ENCODE measurements around the gene ZNF229. TPM values are rescaled to one million over a fixed set of nuclear protein-coding genes. Genes with fewer than 3 reads are reported as not detected.
"Not testable (repeated sequence)": the region's sequence is repeated elsewhere in the genome, so short reads cannot be mapped to it uniquely, and the experiment has no call there.

ZNF229 gene
- 1 to 10 TPM in 1 of 2 experiments, under 1 TPM in 1; 0.96 to 1.2 TPM for total RNA-seq

- ChIA-PET POLR2A (no interaction called here), CTCF (no interaction called here)
These were observed at the start of gene ZNF229 for GRCh38 chr19:44447916-44448674. Gene ZNF229, minus strand, starts transcription at chr19:44448472. Its CDS starts 5,625 bp downstream, at chr19:44442847.

- POLR2A ChIA-PET: no interaction called here
These were observed 48.4 kb upstream of the ZNF229 start for GRCh38 chr19:44496711-44497110.

GRCh38 chr19:44476559-44477408 lies 28.5 kb upstream of the ZNF229 start:
- POLR2A ChIA-PET: no interaction called here

More at GRCh38 chr19:44496711-44497110, 48.4 kb upstream of the ZNF229 start:
- CTCF ChIA-PET: no interaction called here

GRCh38 chr19:44468730-44469129 lies 20.5 kb upstream of the ZNF229 start:
- POLR2A ChIA-PET, CTCF ChIA-PET: not testable (repeated sequence)

More at GRCh38 chr19:44476559-44477408, 28.5 kb upstream of the ZNF229 start:
- CTCF ChIA-PET: no interaction called here

- CTCF ChIA-PET, POLR2A ChIA-PET: not testable (repeated sequence)
These were observed 14.5 kb upstream of the ZNF229 start for GRCh38 chr19:44462600-44463286.

GRCh38 chr19:44456016-44456415 lies 7.7 kb upstream of the ZNF229 start:
- CTCF ChIA-PET, POLR2A ChIA-PET: not testable (repeated sequence)

- POLR2A ChIA-PET: no interaction called here
These were observed 6.8 kb upstream of the ZNF229 start for GRCh38 chr19:44455100-44455499.

GRCh38 chr19:44452367-44452766 lies 4.1 kb upstream of the ZNF229 start:
- POLR2A ChIA-PET: no interaction called here
- CTCF ChIA-PET: interaction anchor here (0.7 kb wide), 1 partner anchor 13 kb away, joined by 3 read pairs; no protein-coding TSS in a partner anchor

More at GRCh38 chr19:44455100-44455499, 6.8 kb upstream of the ZNF229 start:
- CTCF ChIA-PET: no interaction called here

GRCh38 chr19:44451687-44452086 lies 3.4 kb upstream of the ZNF229 start:
- CTCF ChIA-PET: no interaction called here
- POLR2A ChIA-PET: no interaction called here

GRCh38 chr19:44438441-44438840 lies 9.8 kb downstream of the ZNF229 start:
- POLR2A ChIA-PET: no interaction called here
- CTCF ChIA-PET: no interaction called here

- ChIA-PET CTCF (no interaction called here), POLR2A (no interaction called here)
These were observed 12.8 kb downstream of the ZNF229 start for GRCh38 chr19:44435441-44435840.

GRCh38 chr19:44430956-44431355 lies 17.3 kb downstream of the ZNF229 start:
- ChIA-PET POLR2A (no interaction called here), CTCF (no interaction called here)

GRCh38 chr19:44415553-44415952 lies 32.7 kb downstream of the ZNF229 start:
- CTCF ChIA-PET, POLR2A ChIA-PET: not testable (repeated sequence)

- POLR2A ChIA-PET: interaction anchor here (0.7 kb wide), 1 partner anchor 8 kb away, joined by 3 read pairs; no protein-coding TSS in a partner anchor
- CTCF ChIA-PET: no interaction called here
These were observed 46.8 kb downstream of the ZNF229 start, which contains the start of gene ZNF285 for GRCh38 chr19:44401139-44402115. Gene ZNF285, minus strand, starts transcription at chr19:44401608. Its CDS starts 4,395 bp downstream, at chr19:44397213.

GRCh38 chr19:44389268-44389667 lies 59.0 kb downstream of the ZNF229 start:
- POLR2A ChIA-PET: not testable (repeated sequence)
- CTCF ChIA-PET: interaction anchor here (0.6 kb wide), 1 partner anchor 9 kb away, joined by 5 read pairs; no protein-coding TSS in a partner anchor

Measured in activated CD8-positive, alpha-beta memory T cell treated with anti-CD3 and anti-CD28 coated beads for 36 hours (primary cell).